CD4-positive, alpha-beta T cell treated with Interleukin-4 for 4 hours (primary cell): ENCODE measurements around the gene FAM149A.

ENCODE experiments used
- DNase-seq: peaks from one replicate; pipeline ENCODE4 v3.0.0-alpha.2; 2020

FAM149A gene

GRCh38 chr4:186104114-186104889, at the start of gene FAM149A:
TSS of gene FAM149A (plus strand) at chr4:186104704.
- DNase-seq: peak; percentile 15

GRCh38 chr4:186058253-186058979, 46.1 kb upstream of the FAM149A start:
- DNase-seq: no peak

GRCh38 chr4:186058980-186059316, 45.6 kb upstream of the FAM149A start:
- DNase-seq: no peak

GRCh38 chr4:186061921-186062320, 42.6 kb upstream of the FAM149A start:
- DNase-seq: no peak

- DNase-seq: peak; percentile 41
Measured at GRCh38 chr4:186067757-186068385, 36.6 kb upstream of the FAM149A start.

GRCh38 chr4:186068581-186069348, 35.7 kb upstream of the FAM149A start, which contains the start of gene TLR3:
TSS of gene TLR3 (plus strand) at chr4:186069156. CDS start at chr4:186076620, 7,464 bp downstream.
- peak; percentile 22 for DNase-seq

- no peak for DNase-seq
Measured at GRCh38 chr4:186069729-186070128, 34.8 kb upstream of the FAM149A start.

GRCh38 chr4:186072516-186072915, 32.0 kb upstream of the FAM149A start:
- no peak for DNase-seq

GRCh38 chr4:186074189-186074588, 30.3 kb upstream of the FAM149A start:
- no peak for DNase-seq

GRCh38 chr4:186078981-186079638, 25.4 kb upstream of the FAM149A start:
- DNase-seq: no peak

GRCh38 chr4:186079694-186080093, 24.8 kb upstream of the FAM149A start:
- DNase-seq: no peak

GRCh38 chr4:186081202-186081807, 23.2 kb upstream of the FAM149A start:
- DNase-seq: no peak

GRCh38 chr4:186082221-186082620, 22.3 kb upstream of the FAM149A start:
- DNase-seq: no peak

GRCh38 chr4:186088523-186088922, 16.0 kb upstream of the FAM149A start:
- DNase-seq: no peak

- no peak for DNase-seq
Measured at GRCh38 chr4:186092296-186092695, 12.2 kb upstream of the FAM149A start.

GRCh38 chr4:186095406-186095805, 9.1 kb upstream of the FAM149A start:
- DNase-seq: no peak

- DNase-seq: no peak
Measured at GRCh38 chr4:186096681-186097165, 7.8 kb upstream of the FAM149A start.

- no peak for DNase-seq
Measured at GRCh38 chr4:186097386-186097785, 7.1 kb upstream of the FAM149A start.

GRCh38 chr4:186102931-186103330, 1.6 kb upstream of the FAM149A start:
- no peak for DNase-seq

GRCh38 chr4:186104890-186105646, 564 bp downstream of the FAM149A start:
- no peak for DNase-seq
